Breast epithelium (tissue), 4 donors: ENCODE data around the gene APOL4. TPM values are rescaled to one million over a fixed set of nuclear protein-coding genes. Genes with fewer than 3 reads are reported as not detected.
"Not testable (repeated sequence)": the region's sequence is repeated elsewhere in the genome, so short reads cannot be mapped to it uniquely, and the experiment has no call there.

Source experiments
- DNase-seq, 2 donors: peaks; one replicate each; pipeline ENCODE4 v3.0.0-alpha.2; 2019; ENCODE audit warnings: low spot score in 2 of 2
- H3K27ac ChIP-seq, 2 donors: fragments of 200-600 bp; sonication (generic) in 1 of 2; one replicate each; pipeline ENCODE4 v1.5.1; 2016 to 2019; ENCODE audit warnings: mild to moderate bottlenecking in 1 of 2
- H3K27me3 ChIP-seq, 2 donors: fragments of 200-600 bp; sonication (generic) in 1 of 2; one replicate each; pipeline versions ENCODE4 v1.5.1 to v1.6.0; 2017 to 2019; ENCODE audit warnings: control low read depth in 1 of 2, mild to moderate bottlenecking in 1 of 2
- H3K36me3 ChIP-seq: fragments of 200-600 bp; one replicate; pipeline ENCODE4 v1.5.1; 2019
- H3K4me1 ChIP-seq, 2 donors: fragments of 200-600 bp; sonication (generic); one replicate each; pipeline ENCODE4 v1.5.1; 2016 to 2019; ENCODE audit warnings: control low read depth in 1 of 2
- H3K4me3 ChIP-seq, 3 donors: fragments of 200-600 bp; sonication (generic); 1 replicate in 2 of 3; 2 replicates in 1 of 3; pipeline ENCODE4 v1.5.1; 2016 to 2019; ENCODE audit warnings: mild to moderate bottlenecking in 3 of 3, moderate library complexity in 2 of 3
- H3K9me3 ChIP-seq, 2 donors: fragments of 200-600 bp; sonication (generic) in 1 of 2; one replicate each; pipeline ENCODE4 v1.5.1; 2016 to 2019; ENCODE audit warnings: control low read depth in 1 of 2
- POLR2A ChIP-seq: fragments of 450-650 bp; IDR thresholded peaks from one replicate; pipeline ENCODE4 v1.6.1; 2016; ENCODE audit warnings: antibody characterized with exemption, mild to moderate bottlenecking, moderate library complexity
- POLR2AphosphoS5 ChIP-seq, 3 donors: sonication (generic); formaldehyde crosslinking; IDR thresholded peaks; one replicate each; pipeline ENCODE4 v1.6.1; 2017; ENCODE audit warnings: antibody characterized with exemption in 3 of 3
- intact Hi-C: fragments of 100-400 bp; cut with DNase I; formaldehyde crosslinking; loops from one replicate; pipeline ENCODE4 v1.15.1; 2023; ENCODE audit warnings: low total_unique reads
- total RNA-seq, 3 donors: library from RNA; depleted of rRNA; stranded (reverse); fragments of >200 nt; gene quantifications; one replicate each; pipeline ENCODE4 v1.1.0, GENCODE V29; 2016
- TF ChIP-seq, protein P1 (sequence below), 3 donors: fragments of 450-650 bp; IDR thresholded peaks; one replicate each; pipeline ENCODE4 v1.5.1; 2016 to 2017; ENCODE audit warnings: antibody characterized with exemption in 3 of 3, mild to moderate bottlenecking in 3 of 3, moderate library complexity in 3 of 3

The APOL4 gene
- total RNA-seq, 3 donors from 2014 or later: 4.9 to 41.3 (median 15.0) TPM

DNA sequence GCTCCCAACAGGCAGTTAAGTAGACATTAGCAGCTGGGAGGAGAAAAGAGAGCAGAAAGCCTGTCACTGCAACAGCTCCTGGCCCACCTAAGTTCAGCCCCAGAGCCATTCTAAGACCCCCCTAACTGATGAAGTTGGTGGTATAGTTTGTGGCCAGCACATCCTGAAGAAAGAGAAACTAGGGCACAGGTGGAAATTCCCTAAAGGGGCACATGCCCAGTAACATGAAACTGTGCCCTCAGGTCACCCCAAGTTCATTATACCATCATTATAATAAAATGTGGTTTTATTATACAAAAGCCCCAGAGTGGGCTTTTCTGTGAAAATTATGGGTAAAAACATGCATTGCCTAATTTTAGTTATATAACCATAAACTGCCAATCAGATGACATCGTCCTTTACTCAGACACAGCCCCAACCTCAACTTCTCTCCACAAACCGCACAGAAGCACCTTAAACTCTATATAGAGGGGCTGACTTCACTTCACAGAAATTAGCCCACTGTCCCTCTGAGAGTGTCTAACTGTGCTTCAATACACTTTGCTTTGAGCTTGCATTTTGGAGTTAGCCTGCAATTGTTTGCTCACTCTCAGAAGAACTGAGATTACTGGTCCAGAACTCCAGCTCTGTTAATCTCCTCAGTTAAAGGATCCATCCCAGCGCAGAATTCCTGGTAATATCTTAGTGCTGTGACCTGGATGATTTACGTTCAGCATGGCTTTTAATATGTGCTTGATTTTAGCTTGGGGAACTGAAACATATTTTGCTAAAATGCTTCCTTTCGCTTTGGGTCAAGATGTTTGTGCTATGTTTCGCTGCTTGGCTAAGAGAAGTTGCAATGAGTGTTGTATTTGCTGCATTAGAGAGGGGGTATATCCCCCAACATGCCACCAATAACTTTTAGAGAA, 39.2 kb downstream of the APOL4 start:
- H3K4me1 ChIP-seq: peaks cover 8% of the 10 kb centered on the region in 2 donors
- H3K36me3 ChIP-seq: no peaks in the 10 kb centered on the region
- no peaks in the 10 kb centered on the region for H3K9me3 ChIP-seq
- intact Hi-C loops: no loop called here
- H3K4me3 ChIP-seq: no peak overlapping the region
- TF ChIP-seq POLR2AphosphoS5 (IDR thresholded peaks at IDR 0.05) (no peak), POLR2A (no peak)
- TF ChIP-seq, protein P1, sequence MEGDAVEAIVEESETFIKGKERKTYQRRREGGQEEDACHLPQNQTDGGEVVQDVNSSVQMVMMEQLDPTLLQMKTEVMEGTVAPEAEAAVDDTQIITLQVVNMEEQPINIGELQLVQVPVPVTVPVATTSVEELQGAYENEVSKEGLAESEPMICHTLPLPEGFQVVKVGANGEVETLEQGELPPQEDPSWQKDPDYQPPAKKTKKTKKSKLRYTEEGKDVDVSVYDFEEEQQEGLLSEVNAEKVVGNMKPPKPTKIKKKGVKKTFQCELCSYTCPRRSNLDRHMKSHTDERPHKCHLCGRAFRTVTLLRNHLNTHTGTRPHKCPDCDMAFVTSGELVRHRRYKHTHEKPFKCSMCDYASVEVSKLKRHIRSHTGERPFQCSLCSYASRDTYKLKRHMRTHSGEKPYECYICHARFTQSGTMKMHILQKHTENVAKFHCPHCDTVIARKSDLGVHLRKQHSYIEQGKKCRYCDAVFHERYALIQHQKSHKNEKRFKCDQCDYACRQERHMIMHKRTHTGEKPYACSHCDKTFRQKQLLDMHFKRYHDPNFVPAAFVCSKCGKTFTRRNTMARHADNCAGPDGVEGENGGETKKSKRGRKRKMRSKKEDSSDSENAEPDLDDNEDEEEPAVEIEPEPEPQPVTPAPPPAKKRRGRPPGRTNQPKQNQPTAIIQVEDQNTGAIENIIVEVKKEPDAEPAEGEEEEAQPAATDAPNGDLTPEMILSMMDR (IDR thresholded peaks at IDR 0.05): no peak
- no peaks in the 10 kb centered on the region for H3K27me3 ChIP-seq
- peak overlapping the region in 1 of 2 donors; percentile 99 for H3K27ac ChIP-seq
- DNase-seq: no peak

DNA sequence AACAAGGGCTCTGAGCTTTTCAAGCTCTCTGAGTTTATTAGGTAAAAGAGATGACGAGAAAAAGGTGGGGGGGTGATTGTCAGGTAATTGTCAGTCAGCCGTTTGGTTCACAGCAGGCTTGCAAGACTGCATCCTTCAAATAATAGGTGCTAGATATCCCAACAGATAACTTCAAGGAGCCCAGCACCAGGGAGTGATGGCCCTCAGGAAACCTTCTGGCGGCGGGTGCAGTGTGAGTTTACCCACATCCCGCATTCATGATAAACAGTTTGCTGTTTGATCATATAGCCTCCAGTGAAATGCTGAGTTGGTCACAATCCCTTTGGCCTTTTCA, 39.8 kb downstream of the APOL4 start:
- Histone ChIP-seq H3K27ac (peak overlapping the region in 1 of 2 donors; percentile 99), H3K4me1 (peaks cover 9 to 13% of the 10 kb centered on the region in 2 donors)
- H3K27me3 ChIP-seq, H3K36me3 ChIP-seq, DNase-seq, H3K9me3 ChIP-seq, intact Hi-C loops, H3K4me3 ChIP-seq: not testable (repeated sequence)

DNA sequence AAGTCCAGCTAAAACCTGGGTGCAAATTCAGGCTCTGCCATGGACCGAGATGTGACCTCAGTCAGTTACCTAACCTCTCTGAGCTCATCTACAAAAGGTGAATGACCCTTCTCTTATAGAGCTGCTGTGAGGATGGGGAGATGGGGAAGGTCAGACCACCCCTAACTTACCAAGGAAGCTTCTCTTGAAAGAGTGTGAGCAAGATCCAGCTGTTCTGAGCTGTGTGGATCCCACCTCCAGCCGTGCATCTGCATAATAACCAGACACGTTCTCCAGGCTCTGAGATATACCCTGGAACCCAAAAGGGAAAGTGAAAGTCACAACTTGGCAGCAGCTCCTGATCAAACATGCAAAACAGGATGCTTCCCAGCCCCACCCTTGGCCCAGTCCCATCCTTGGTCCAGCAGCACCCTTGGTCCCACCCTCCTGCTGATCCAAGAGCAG, 41.1 kb downstream of the APOL4 start, which contains the start of gene APOL3:
Gene APOL3 (minus strand): TSS at position 257 of the 444 bp plus-strand sequence. CDS start 11,700 bp downstream, outside the sequence.
- intact Hi-C loops: no loop called here
- H3K27me3 ChIP-seq: no peaks in the 10 kb centered on the region
- peak within 1 kb of the TSS; percentile 94 to 99 for H3K27ac ChIP-seq
- peak in 1 of 2 donors; percentile 61 for DNase-seq
- TF ChIP-seq POLR2AphosphoS5 (IDR thresholded peaks at IDR 0.05) (peak; percentile 40 to 64 (median 64)), POLR2A (peak; percentile 15)
- TF ChIP-seq, protein P1 (IDR thresholded peaks at IDR 0.05): no peak
- peak within 1 kb of the TSS; percentile 45 to 69 (median 54) for H3K4me3 ChIP-seq
- no peaks in the 10 kb centered on the region for H3K36me3 ChIP-seq
- H3K9me3 ChIP-seq: no peaks in the 10 kb centered on the region
- H3K4me1 ChIP-seq: peaks cover 17 to 19% of the 10 kb centered on the region in 2 donors

DNA sequence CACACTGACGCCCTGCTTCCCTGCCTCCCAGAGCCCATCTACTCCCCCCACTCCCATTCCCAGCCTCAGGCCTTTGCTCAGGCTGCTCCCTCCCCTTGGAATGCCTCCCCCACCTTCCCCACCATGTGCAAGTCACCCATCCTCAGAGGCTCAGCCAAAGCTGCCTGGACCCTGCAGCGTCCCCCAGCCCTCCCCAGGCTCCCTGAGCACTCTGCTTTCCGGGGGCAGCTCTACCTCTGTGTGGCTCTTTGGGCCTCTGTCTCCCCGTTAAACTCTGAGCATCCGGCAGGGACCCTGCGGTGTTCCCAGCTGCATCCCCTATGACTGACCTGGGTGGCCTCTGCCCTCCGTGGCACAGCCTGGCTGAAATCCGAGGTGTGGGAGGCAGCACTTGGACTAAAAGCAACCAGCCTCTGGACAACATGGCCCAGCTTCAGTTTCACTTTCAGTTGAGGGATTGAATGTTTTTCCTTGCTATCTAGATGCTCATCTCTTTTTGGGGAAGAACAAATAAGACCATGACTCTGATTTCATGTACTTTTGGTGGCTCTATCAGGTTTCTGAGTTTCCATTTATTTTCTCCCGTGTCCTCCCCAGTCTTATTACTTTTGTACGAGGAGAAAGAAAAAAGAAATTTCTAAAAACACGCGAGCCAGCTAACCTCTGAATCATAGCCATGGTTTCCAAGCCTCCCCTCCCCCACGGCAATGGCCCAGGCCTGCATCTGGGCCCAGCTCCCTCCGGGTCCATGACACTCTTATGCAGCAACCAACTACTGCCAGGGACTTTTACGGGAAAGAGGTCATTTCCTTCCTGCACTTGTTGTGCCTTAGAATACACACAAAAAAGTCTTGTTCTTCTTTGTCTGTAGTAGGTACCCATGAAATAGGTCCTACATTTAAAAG, 44.8 kb downstream of the APOL4 start:
- no peaks in the 10 kb centered on the region for H3K27me3 ChIP-seq
- intact Hi-C loops: no loop called here
- DNase-seq: peak; percentile 73 to 82
- peak overlapping the region; percentile 44 to 69 (median 47) for H3K4me3 ChIP-seq
- H3K36me3 ChIP-seq: no peaks in the 10 kb centered on the region
- no peaks in the 10 kb centered on the region for H3K9me3 ChIP-seq
- peak overlapping the region; percentile 94 to 99 for H3K27ac ChIP-seq
- TF ChIP-seq POLR2AphosphoS5 (IDR thresholded peaks at IDR 0.05): peak; percentile 74 to 98 (median 96)
- TF ChIP-seq, protein P1 (IDR thresholded peaks at IDR 0.05): no peak
- no peak for TF ChIP-seq POLR2A
- H3K4me1 ChIP-seq: peaks cover 24 to 38% of the 10 kb centered on the region in 2 donors

DNA sequence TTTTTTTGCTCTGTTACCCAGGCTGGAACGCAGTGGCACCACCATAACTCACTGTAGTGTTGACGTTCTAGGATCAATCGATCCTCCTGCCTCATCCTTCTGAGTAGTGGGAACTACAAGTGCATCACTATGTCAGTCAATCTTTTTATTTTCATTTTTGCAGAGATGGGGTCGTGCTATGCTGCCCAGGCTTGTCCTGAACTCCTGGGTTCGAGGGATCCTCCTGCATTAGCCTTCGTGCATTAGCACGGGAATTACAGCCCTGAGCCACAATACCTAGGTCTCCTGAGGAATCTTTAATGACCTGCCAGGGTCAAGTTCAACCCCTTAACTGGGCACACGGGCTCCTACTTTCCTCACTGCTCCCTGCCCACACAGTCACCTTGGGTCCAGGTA, 45.5 kb downstream of the APOL4 start:
- Histone ChIP-seq H3K27me3 (no peaks in the 10 kb centered on the region), H3K27ac (peak overlapping the region; percentile 94 to 99), H3K9me3 (no peaks in the 10 kb centered on the region), H3K4me1 (peaks cover 24 to 38% of the 10 kb centered on the region in 2 donors), H3K36me3 (no peaks in the 10 kb centered on the region), H3K4me3 (peak overlapping the region; percentile 44 to 69 (median 47))
- intact Hi-C loops: no loop called here
- TF ChIP-seq, protein P1 (IDR thresholded peaks at IDR 0.05): no peak
- TF ChIP-seq POLR2AphosphoS5 (IDR thresholded peaks at IDR 0.05): no peak
- no peak for TF ChIP-seq POLR2A
- no peak for DNase-seq
